Activated CD8-positive, alpha-beta T cell treated with anti-CD3 and anti-CD28 coated beads, Interleukin-2, amount 10 ng/mL, durations not matched to agents 7 days and 5 days (primary cell): ENCODE measurements around the gene AVP. TPM values are rescaled to one million over a fixed set of nuclear protein-coding genes. Genes with fewer than 3 reads are reported as not detected.
A peak's percentile ranks its signal among the peaks of the same experiment; 100 is the strongest.
"Not testable (repeated sequence)": the region's sequence is repeated elsewhere in the genome, so short reads cannot be mapped to it uniquely, and the experiment has no call there.

Experiments used
- ATAC-seq: fragments of 150-1000 bp; cut with Tn5 transposase; one replicate; pipeline ENCODE4 v1.10.0; 2021; ENCODE audit warnings: moderate library complexity
- CTCF ChIA-PET: fragments of 350-600 bp; sonication (Branson Sonifier 250); formaldehyde crosslinking; loops from one replicate; lab custom pipeline; 2021; ENCODE audit warnings: antibody characterized with exemption; lab: Charles Lee
- POLR2A ChIA-PET: fragments of 350-600 bp; sonication (Branson Sonifier 250); formaldehyde crosslinking; loops from one replicate; lab custom pipeline; 2021; ENCODE audit warnings: antibody characterized with exemption; lab: Charles Lee
- DNase-seq: peaks from one replicate; pipeline ENCODE4 v3.0.0-alpha.2; 2020
- H3K27ac Mint-ChIP-seq: one replicate; pipeline ENCODE4 v1.8.0; 2021; ENCODE audit warnings: mild to moderate bottlenecking, mixed read lengths
- H3K27me3 Mint-ChIP-seq: one replicate; pipeline ENCODE4 v1.8.0; 2021; ENCODE audit warnings: low read depth, mixed read lengths
- H3K36me3 Mint-ChIP-seq: one replicate; pipeline ENCODE4 v1.8.0; 2021; ENCODE audit warnings: low read depth, mixed read lengths
- H3K4me1 Mint-ChIP-seq: one replicate; pipeline ENCODE4 v1.8.0; 2021; ENCODE audit warnings: low read depth, mixed read lengths
- H3K4me3 Mint-ChIP-seq: one replicate; pipeline ENCODE4 v1.8.0; 2021; ENCODE audit warnings: mild to moderate bottlenecking, mixed read lengths
- H3K9me3 Mint-ChIP-seq: one replicate; pipeline ENCODE4 v1.8.0; 2022; ENCODE audit warnings: mixed read lengths; ENCODE audit not compliant: insufficient read depth
- total RNA-seq, 2 experiments: library from RNA; stranded (reverse); gene quantifications; one replicate each; pipeline ENCODE4 v1.2.3, GENCODE V29; 2021

AVP gene
- total RNA-seq, 2 experiments from 2014 or later: not detected

- POLR2A ChIA-PET, H3K9me3 Mint-ChIP-seq, CTCF ChIA-PET: not testable (repeated sequence)
Observed at GRCh38 chr20:3075315-3075714, 9.2 kb downstream of the AVP start.

GRCh38 chr20:3074812-3075211 is 9.7 kb downstream of the AVP start:
- H3K4me1 Mint-ChIP-seq: peaks cover 35% of the 10 kb centered on the region
- H3K9me3 Mint-ChIP-seq: peaks cover 3% of the 10 kb centered on the region
- ChIA-PET CTCF (interaction anchor here (1.1 kb wide), 1 partner anchor 22 kb away, joined by 6 read pairs; no protein-coding TSS in a partner anchor), POLR2A (no interaction called here)
- no peak overlapping the region for H3K27ac Mint-ChIP-seq
- peaks cover 34% of the 10 kb centered on the region for H3K27me3 Mint-ChIP-seq
- ATAC-seq (no peak), DNase-seq (no peak)
- no peak overlapping the region for H3K4me3 Mint-ChIP-seq
- H3K36me3 Mint-ChIP-seq: peaks cover 5% of the 10 kb centered on the region

More at GRCh38 chr20:3075315-3075714, 9.2 kb downstream of the AVP start:
- peaks cover 39% of the 10 kb centered on the region for H3K27me3 Mint-ChIP-seq
- peaks cover 35% of the 10 kb centered on the region for H3K4me1 Mint-ChIP-seq
- H3K27ac Mint-ChIP-seq, H3K36me3 Mint-ChIP-seq, DNase-seq, ATAC-seq, H3K4me3 Mint-ChIP-seq: not testable (repeated sequence)

- peaks cover 34% of the 10 kb centered on the region for H3K4me1 Mint-ChIP-seq
- ATAC-seq, H3K27ac Mint-ChIP-seq, CTCF ChIA-PET, H3K36me3 Mint-ChIP-seq, H3K9me3 Mint-ChIP-seq, H3K4me3 Mint-ChIP-seq, DNase-seq: not testable (repeated sequence)
- POLR2A ChIA-PET: interaction anchor here (0.5 kb wide), 1 partner anchor 834 kb away, joined by 3 read pairs; no protein-coding TSS in a partner anchor
- H3K27me3 Mint-ChIP-seq: peaks cover 29% of the 10 kb centered on the region
Observed at GRCh38 chr20:3073251-3073643, 11.3 kb downstream of the AVP start.

GRCh38 chr20:3072530-3073250 is 11.8 kb downstream of the AVP start:
- POLR2A ChIA-PET: interaction anchor here (0.5 to 1.0 kb wide), 2 partner anchors 87 to 834 kb away, joined by 3 read pairs; partner anchors contain the start of genes FASTKD5 and UBOX5
- H3K4me3 Mint-ChIP-seq: peak overlapping the region; percentile 60
- no peak overlapping the region for H3K27ac Mint-ChIP-seq
- DNase-seq (no peak), ATAC-seq (no peak)
- H3K4me1 Mint-ChIP-seq: peaks cover 30% of the 10 kb centered on the region
- H3K27me3 Mint-ChIP-seq: peaks cover 25% of the 10 kb centered on the region
- CTCF ChIA-PET: no interaction called here
- H3K9me3 Mint-ChIP-seq: no peaks in the 10 kb centered on the region
- peaks cover 1% of the 10 kb centered on the region for H3K36me3 Mint-ChIP-seq

GRCh38 chr20:3071610-3072529 is 12.7 kb downstream of the AVP start, which contains the start of gene OXT:
OXT (plus strand) TSS chr20:3071620; CDS start chr20:3071656, 36 bp downstream.
- Mint-ChIP-seq H3K4me1 (peaks cover 22% of the 10 kb centered on the region), H3K4me3 (peak within 1 kb of the TSS; percentile 60), H3K36me3 (no peaks in the 10 kb centered on the region), H3K27ac (no peak within 1 kb of the TSS), H3K9me3 (no peaks in the 10 kb centered on the region), H3K27me3 (peaks cover 24% of the 10 kb centered on the region)
- ChIA-PET CTCF (interaction anchor here (1.0 kb wide), 1 partner anchor 19 kb away, joined by 3 read pairs; no protein-coding TSS in a partner anchor), POLR2A (interaction anchor here (1.0 kb wide), 1 partner anchor 88 kb away, joined by 3 read pairs; the partner anchor contains the start of genes FASTKD5 and UBOX5)
- DNase-seq (peak; percentile 67), ATAC-seq (peak; percentile 80)

GRCh38 chr20:3071266-3071609 is 13.3 kb downstream of the AVP start:
- ATAC-seq: no peak
- H3K4me1 Mint-ChIP-seq: peaks cover 20% of the 10 kb centered on the region
- no peak overlapping the region for H3K27ac Mint-ChIP-seq
- H3K27me3 Mint-ChIP-seq: peaks cover 22% of the 10 kb centered on the region
- H3K36me3 Mint-ChIP-seq: no peaks in the 10 kb centered on the region
- DNase-seq: no peak
- no peaks in the 10 kb centered on the region for H3K9me3 Mint-ChIP-seq
- ChIA-PET POLR2A (no interaction called here), CTCF (interaction anchor here (1.0 kb wide), 1 partner anchor 18 kb away, joined by 3 read pairs; no protein-coding TSS in a partner anchor)
- peak overlapping the region; percentile 45 for H3K4me3 Mint-ChIP-seq

GRCh38 chr20:3070725-3071124 is 13.8 kb downstream of the AVP start:
- H3K27me3 Mint-ChIP-seq: peaks cover 22% of the 10 kb centered on the region
- no peaks in the 10 kb centered on the region for H3K36me3 Mint-ChIP-seq
- H3K9me3 Mint-ChIP-seq: no peaks in the 10 kb centered on the region
- no peak overlapping the region for H3K27ac Mint-ChIP-seq
- H3K4me3 Mint-ChIP-seq: peak overlapping the region; percentile 48
- ATAC-seq (no peak), DNase-seq (no peak)
- CTCF ChIA-PET: interaction anchor here (1.0 kb wide), 1 partner anchor 18 kb away, joined by 3 read pairs; no protein-coding TSS in a partner anchor
- peaks cover 20% of the 10 kb centered on the region for H3K4me1 Mint-ChIP-seq
- POLR2A ChIA-PET: no interaction called here

- Mint-ChIP-seq H3K36me3 (no peaks in the 10 kb centered on the region), H3K27me3 (peaks cover 15% of the 10 kb centered on the region), H3K27ac (no peak overlapping the region), H3K4me1 (peaks cover 11% of the 10 kb centered on the region), H3K4me3 (no peak overlapping the region), H3K9me3 (no peaks in the 10 kb centered on the region)
- CTCF ChIA-PET: interaction anchor here (0.6 to 1.6 kb wide), 7 partner anchors 33 to 303 kb away, joined by 3 to 7 read pairs (median 4); no protein-coding TSS in a partner anchor
- POLR2A ChIA-PET: no interaction called here
- ATAC-seq (no peak), DNase-seq (peak; percentile 51)
Observed at GRCh38 chr20:3068986-3069900, 15.3 kb downstream of the AVP start.

GRCh38 chr20:3068075-3068474 is 16.4 kb downstream of the AVP start:
- no peak overlapping the region for H3K4me3 Mint-ChIP-seq
- DNase-seq (no peak), ATAC-seq (no peak)
- H3K27ac Mint-ChIP-seq: no peak overlapping the region
- H3K36me3 Mint-ChIP-seq: no peaks in the 10 kb centered on the region
- H3K4me1 Mint-ChIP-seq: peaks cover 10% of the 10 kb centered on the region
- H3K27me3 Mint-ChIP-seq: peaks cover 15% of the 10 kb centered on the region
- ChIA-PET POLR2A (no interaction called here), CTCF (interaction anchor here (1.4 kb wide), 1 partner anchor 48 kb away, joined by 4 read pairs; no protein-coding TSS in a partner anchor)
- no peaks in the 10 kb centered on the region for H3K9me3 Mint-ChIP-seq

- Mint-ChIP-seq H3K4me1 (peaks cover 7% of the 10 kb centered on the region), H3K4me3 (no peak overlapping the region)
Observed at GRCh38 chr20:3067139-3068014, 17.1 kb downstream of the AVP start.

More at GRCh38 chr20:3067139-3068014, 17.1 kb downstream of the AVP start:
- no peaks in the 10 kb centered on the region for H3K36me3 Mint-ChIP-seq
- ATAC-seq: no peak
- CTCF ChIA-PET: no interaction called here
- no peaks in the 10 kb centered on the region for H3K9me3 Mint-ChIP-seq
- H3K27ac Mint-ChIP-seq: no peak overlapping the region
- POLR2A ChIA-PET: no interaction called here
- DNase-seq: no peak
- H3K27me3 Mint-ChIP-seq: peaks cover 11% of the 10 kb centered on the region
